Colon (tissue), 2 donors: ENCODE results near the gene PACS1.

Source experiments
- FAIRE-seq: peaks from 2 replicates; lab custom pipeline; 2012; peaks lifted over from hg19 to GRCh38; lab: Jason Lieb, UNC
- donor health status: control.
- donor health status: control.

PACS1 gene

DNA sequence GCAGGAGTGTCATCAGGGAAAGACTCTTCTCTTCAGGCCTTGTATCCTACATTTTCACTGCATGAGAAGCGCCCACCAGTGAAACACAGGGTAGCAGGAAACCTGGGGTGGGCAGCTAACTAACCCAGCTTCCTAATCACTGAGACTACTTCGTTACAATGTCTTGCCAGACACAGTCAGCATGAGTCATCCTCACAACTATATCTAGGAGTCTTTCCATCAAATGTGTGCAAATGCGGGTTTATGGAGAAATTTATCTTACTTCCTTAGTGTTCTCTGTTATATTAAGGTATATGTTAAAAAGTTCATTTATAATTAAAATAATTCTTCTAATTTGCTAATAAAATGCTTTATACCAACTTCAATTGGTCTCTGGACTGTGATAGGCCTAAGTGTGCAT is 118.5 kb downstream of the PACS1 start:
- FAIRE-seq, result no peak

- FAIRE-seq, result no peak
These were observed 119.1 kb downstream of the PACS1 start for GRCh38 chr11:66189031-66189745.

GRCh38 chr11:66190786-66191185 is 120.7 kb downstream of the PACS1 start:
- FAIRE-seq, result no peak

DNA sequence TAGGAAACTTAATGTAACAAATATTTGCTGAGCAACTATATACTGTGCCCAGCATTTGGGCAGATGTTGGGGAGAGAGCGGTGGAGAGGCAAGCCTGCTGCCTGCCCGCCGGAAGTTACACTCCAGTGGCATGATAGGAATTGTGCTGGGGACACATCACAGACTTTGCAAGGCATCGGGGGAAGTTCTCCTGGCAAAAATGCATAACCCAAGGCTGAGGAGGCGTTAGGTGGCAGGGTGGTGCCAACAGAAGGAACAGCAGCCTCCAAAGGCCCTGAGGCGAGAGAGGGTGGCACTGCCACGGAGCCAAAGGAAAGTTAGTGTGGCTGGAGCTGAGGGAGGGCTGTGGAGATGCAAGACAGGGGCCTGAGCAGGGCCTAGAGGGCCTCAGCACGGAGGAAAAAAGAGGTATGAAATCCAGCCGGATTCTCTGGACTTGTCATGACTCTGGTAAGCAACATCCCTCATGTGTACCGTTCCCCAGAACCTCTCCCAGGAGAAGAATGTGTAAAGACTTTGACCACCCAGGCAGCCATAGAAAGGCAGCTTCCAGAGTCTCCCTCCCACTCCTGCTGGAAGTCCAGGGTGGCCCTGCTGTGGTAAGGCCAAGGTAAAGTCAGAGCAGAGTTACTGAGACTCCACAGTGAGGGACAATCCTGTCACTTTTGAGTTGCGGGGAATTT is 122.2 kb downstream of the PACS1 start:
- FAIRE-seq, result no peak

DNA sequence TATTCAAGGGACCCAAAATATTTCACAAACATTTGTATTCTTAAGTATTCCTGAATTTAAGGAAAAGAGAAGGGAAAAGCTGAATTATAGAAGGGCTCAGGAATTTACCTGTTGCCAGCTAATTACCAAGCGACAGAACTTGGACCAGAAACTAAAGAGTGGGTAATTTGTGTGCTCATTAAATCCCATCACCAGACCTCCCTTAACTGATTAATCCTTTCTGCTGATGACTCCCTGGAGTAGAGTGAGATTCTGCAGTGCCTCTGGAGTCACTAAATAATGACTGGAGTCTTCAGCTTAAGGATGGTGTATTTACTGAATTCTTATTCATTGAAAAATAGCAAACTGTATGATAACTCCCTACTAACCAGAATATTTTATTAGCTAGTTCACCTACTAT is 124.3 kb downstream of the PACS1 start:
- FAIRE-seq, result no peak

- no peak for FAIRE-seq
These were observed 125.8 kb downstream of the PACS1 start for GRCh38 chr11:66195867-66196266.

DNA sequence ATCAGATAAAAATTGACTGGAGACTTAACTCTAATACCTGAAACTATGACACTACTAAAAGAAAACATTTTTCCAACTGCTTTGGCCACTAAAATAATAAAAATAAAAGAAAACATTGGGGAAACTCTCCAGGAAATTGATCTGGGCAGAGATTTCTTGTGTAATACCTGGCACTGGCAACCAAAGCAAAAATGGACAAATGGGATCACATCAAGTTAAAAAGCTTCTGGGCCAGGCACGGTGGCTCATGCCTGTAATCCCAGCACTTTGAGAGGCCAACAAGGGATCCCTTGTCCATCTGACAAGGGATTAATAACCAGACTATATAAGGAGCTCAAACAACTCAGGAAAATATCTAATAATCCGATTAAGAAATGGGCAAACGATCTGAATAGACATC is 133.8 kb downstream of the PACS1 start:
- FAIRE-seq, result no peak

GRCh38 chr11:66204412-66204811 is 134.3 kb downstream of the PACS1 start:
- FAIRE-seq, result no peak

GRCh38 chr11:66207816-66208215 is 137.7 kb downstream of the PACS1 start:
- FAIRE-seq, result no peak

DNA sequence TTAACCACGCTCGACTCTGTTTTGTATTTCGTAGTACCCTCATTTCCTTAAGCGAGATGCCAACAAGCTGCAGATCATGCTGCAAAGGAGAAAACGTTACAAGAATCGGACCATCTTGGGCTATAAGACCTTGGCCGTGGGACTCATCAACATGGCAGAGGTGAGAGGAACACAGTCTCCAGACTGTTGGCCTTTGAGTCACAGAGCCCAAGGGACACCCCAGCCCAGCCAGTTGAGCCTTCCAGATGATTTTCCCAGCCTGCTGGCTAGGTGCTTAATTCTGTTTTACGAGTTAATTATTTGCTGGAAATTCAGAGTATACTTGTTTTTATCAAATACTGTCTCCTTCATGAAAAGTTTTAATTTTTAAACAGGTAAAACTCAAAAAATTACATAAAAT is 141.0 kb downstream of the PACS1 start:
- no peak for FAIRE-seq

- no peak for FAIRE-seq
These were observed 146.8 kb downstream of the PACS1 start for GRCh38 chr11:66216911-66217310.

- no peak for FAIRE-seq
These were observed 148.0 kb downstream of the PACS1 start for GRCh38 chr11:66218036-66218435.

DNA sequence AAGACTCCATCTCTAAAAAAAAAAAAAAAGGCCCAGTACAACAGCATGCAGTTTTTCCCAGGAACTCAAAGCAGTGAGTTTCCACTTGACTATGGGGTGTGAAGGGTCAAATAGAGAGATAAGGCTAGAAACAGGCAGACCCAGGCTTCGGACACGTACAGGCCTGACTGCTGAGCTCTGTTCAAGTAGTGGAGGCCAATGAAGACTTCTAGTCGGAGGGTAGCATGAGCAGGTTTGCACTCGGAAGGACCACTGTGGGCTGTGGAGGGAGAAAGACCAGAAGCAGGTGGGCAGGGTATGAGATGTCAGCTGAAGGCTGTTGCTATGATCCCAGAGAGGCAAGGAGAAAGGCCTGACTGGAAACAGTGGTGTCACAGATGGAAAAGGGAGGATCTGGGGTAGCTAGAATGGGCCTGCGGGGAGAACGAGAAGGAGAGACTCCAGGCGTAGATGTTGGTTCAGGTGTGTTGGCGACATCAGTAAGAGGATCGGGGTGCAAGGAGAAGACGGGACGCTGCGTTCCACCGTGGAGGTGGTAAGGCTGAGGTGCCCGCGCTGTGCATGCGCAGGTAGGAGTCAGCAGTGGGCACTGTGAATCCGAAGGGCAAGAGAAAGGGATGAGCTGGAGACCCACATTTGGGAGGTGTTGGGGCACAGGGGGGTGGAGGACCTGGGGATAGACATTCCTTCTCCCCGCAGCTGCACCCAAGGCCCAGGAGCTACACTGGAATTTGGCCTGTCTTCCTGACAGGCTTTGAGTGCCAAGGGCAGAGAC is 149.0 kb downstream of the PACS1 start:
- FAIRE-seq, result no peak

DNA sequence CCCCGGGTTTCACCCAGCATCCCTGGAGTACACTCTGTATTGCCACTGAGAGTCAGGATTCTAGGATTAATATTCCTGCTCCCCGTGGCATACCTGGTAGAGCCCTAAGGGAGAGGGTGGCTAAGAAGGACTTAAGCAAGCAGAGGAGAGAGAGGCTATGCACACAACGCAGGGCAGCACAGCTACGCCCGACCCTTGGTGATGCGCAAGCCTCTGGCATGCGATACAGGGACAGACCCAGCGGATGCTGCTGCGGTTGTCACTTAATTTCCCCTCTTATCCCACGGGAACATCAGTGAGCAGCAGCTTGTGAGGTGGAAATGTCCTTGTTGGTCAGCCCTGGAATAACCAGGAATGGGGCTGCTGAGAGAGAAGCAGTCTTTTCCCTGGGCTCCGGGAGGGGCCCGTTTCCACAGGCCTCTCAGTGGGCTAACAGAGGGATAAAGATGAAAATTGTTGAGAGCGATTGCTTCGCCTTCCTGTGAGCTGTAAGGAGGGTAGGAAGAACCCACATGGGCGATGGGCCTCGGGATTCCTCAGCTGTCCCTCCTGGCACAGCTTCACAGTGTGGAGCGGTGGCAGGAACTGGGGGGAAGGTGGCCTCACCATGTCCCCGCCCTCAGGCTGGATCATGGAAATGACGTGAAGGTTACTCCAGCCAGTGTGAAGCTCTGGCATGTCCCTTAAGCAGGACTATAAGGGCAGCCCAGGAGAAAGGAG is 149.9 kb downstream of the PACS1 start:
- FAIRE-seq, result no peak

DNA sequence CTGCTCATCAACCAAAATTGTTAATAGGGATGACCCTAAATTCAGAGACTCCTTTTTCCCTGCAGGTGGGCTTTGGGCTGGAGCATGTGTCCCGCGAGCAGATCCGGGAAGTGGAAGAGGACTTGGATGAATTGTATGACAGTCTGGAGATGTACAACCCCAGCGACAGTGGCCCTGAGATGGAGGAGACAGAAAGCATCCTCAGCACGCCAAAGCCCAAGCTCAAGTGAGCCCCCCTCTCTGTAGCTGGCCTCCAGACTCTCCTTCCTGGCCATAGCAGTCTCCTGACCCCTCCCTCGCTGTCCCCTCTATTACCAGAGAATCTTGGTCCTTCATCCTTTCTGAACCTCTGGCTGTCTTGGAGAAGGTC is 150.5 kb downstream of the PACS1 start:
- FAIRE-seq, result no peak

DNA sequence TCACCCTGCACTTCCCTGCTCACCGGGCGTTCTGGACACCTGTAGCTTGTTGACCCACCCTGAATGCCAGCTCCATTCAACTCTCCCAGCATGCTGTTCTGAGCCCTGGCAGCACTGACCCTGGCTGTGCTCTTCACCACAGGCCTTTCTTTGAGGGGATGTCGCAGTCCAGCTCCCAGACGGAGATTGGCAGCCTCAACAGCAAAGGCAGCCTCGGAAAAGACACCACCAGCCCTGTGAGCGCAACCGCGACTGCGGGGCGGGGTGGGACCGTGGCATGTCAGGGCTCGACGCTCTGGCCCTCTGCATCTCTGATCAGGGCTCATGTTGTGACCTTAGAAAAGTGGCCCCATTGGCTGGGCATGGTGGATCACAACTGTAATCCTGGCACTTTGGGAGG is 150.9 kb downstream of the PACS1 start:
- no peak for FAIRE-seq

DNA sequence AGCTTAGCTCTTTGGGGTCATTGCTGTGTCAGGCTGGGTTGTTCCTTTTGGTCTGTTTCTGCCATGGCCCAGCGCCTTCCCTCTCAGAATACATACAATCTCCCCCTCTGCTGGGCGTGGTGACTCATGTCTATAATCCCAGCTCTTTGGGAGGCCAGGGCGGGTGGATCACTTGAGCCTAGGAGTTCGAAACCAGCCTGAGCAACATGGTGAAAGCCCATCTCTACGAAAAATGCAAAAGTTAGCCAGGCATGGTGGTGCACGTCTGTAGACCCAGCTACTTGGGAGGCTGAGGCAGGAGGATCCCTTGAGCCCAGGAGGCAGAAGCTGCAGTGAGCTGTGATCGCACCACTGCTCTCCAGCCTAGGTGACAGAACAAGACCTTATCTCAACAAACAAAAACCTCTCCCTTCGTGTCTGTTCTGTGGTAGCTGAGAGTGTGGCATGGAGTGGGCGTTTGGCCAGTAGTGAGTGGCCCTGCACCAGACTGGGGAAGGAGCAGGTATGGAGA is 151.7 kb downstream of the PACS1 start:
- FAIRE-seq, result no peak

GRCh38 chr11:66222358-66223149 is 152.5 kb downstream of the PACS1 start:
- no peak for FAIRE-seq

- no peak for FAIRE-seq
These were observed 154.3 kb downstream of the PACS1 start for GRCh38 chr11:66224226-66224855.

- FAIRE-seq, result no peak
These were observed 155.0 kb downstream of the PACS1 start for GRCh38 chr11:66225066-66225465.

- FAIRE-seq, result no peak
These were observed 156.0 kb downstream of the PACS1 start for GRCh38 chr11:66226101-66226500.
